Dedifferentiated amniotic fluid mesenchymal stem cell (primary cell): ENCODE results near the gene ARL6IP1.
A peak's percentile ranks its signal among the peaks of the same experiment; 100 is the strongest.

Experiments used
- DNase-seq: peaks from one replicate; pipeline ENCODE4 v3.0.0-alpha.2; 2016; ENCODE audit errors: extremely low spot score

Gene ARL6IP1

DNA sequence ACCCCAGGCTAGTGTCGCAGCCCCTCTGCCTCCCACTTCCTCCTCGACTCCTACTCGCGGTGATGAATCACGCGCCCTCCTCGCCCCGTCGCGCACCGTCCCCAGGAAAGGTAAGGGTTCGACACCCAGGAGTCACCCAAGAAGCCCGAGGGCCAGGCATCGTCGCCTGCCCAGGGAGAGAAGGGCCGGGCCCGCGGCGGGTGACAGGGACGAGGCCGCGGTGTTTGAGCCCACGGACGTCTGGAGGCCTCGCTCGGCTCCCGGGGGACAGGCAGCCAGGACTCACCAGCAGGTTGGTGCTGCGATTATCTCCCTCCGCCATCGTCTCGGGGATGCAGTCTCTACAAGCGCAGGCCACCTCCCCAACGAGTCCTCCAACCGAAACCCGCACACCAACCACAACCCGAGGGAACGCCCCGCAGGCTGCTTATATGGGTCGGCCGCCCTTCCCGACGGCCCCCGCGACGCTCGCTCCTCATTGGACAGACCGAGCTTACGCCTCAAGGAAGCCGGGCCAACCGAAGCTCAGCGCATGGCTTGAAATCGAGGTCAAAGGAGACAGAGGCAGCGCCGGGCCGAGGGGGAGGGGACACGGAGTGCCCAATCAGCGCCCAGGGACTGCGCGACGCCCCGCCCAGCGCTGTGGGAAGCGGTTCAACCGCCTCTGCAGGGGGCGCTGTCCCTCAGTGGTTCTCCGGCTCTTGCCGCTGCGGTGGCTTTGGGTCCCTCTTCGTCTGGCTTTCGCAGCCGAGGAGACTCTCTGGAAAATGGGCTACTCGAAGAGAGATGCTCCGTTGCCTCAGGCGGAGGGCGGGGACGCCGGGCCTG lies at the start of gene ARL6IP1:
Gene ARL6IP1 (minus strand): TSS at position 405 of the 828 bp plus-strand sequence. CDS start 83 bp downstream, at position 322.
- DNase-seq = peak; percentile 100

DNA sequence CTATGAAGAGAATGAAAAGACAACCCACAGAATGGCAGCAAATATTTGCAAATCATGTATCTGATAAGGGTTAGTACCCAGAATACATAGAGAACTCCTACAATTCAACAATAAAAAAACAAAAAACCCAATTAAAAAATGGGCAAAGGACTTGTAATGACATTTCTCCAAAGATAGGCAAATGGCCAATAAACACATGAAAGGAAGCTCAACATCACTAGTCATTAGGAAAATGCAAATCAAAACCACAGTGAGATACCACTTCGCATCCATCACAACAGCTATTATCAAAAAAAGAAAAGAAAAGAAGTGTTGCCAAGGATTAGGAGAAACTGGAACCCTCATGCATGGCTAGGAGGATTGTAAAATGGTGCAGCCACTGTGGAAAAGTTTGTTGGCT lies 45.1 kb upstream of the ARL6IP1 start:
- no peak for DNase-seq

DNA sequence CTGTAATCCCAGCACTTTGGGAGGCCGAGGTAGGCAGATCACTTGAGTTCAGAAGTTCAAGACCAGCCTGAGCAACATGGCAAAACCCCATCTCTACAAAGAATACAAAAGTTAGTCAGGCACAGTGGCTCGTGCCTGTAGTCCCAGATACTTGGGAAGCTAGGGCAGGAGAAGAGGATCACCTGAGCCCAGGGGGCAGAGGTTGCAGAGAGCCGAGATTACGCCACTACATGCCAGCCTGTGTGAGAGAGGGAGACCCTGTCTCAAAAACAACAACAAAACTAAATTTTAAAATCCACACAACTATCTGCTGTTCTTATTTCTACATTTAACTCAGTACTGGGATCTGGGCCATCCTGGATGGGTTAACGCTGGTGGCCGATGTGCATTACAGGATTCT lies 41.2 kb upstream of the ARL6IP1 start:
- no peak for DNase-seq

DNA sequence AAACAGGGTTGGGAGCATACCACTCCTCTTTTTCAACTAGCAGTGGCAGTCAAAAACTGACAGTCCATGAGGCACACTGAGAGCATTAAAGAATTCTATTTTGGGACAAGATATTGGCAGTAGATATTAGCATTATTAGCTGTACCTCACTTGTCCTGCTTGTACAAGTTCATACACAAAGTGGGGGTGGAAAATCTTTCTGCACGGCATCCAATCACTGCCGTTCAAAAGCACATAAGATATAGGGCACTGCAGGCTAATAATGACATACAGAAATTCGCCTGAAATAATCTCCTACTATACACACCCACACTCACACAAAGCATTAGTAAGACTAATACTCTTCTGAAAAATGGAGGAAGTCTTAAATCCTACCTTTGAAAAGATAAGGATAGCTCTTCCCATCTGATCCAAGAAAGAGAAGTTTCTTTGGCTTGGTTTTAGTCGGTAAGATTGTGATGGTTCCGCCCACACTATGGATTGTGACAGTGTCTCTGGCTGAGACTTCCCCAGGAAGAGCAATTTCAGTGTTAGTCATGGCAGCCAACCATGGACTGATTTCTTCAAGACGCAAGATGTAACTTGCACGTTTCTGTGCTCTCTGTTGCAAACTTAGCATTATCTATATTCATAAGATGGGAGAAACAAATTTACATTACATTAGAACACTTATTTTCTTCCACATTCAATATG lies 40.6 kb upstream of the ARL6IP1 start:
- no peak for DNase-seq

DNA sequence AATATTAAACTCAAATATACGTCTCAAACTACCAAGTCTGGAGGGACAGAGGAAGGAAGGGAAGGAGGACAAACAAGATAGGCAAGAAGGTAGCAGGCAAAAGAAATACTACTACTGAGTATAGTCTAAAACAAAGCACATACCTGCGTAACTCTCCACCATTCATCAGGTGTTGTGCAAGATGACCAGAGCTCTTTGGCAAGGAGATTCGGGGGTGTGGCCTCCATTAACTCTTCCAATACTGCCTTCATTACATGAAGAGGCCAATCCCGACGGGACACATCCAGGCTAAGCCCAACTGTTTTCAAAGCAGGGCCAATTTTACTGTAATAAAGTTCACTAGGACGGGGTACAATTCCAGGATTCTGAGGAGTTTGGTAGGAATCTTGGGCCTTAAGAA lies 38.2 kb upstream of the ARL6IP1 start:
- DNase-seq = no peak

DNA sequence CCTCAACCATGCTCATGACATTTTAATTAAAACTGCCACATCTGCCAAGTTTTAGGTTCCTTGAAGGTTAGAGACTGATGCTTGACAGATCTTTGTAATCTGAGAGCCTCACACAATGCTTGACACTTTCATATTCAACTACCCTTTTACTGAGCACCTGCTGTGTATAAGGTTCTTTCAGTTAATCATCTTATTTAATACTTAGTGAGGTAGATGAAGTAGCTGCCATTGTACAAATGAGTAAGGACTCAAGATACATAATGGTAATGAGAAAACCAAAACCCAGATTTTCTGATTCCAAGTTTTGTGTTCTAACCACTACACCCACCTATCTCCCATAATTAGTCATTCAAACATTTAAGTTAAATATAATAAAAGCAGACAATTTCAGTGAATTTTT lies 35.4 kb upstream of the ARL6IP1 start:
- DNase-seq = no peak

DNA sequence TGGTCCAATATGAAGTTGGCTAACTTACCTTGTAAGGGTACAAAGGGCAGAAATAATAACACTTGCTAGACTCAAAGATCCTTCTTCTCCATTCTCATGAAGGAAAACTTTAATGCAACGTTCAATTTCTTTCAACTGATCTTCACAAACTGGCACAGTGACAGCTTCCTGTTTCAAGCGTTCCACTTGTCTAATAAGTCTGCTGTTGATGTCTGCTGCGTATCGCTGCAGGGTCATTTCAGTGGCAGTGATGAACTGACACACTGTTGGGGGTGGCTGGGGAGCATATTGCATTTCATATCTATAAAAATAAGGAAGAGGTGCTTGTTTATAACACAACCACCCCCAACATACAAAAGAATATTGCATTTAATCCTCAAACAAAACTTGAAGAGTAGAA lies 33.5 kb upstream of the ARL6IP1 start:
- no peak for DNase-seq

DNA sequence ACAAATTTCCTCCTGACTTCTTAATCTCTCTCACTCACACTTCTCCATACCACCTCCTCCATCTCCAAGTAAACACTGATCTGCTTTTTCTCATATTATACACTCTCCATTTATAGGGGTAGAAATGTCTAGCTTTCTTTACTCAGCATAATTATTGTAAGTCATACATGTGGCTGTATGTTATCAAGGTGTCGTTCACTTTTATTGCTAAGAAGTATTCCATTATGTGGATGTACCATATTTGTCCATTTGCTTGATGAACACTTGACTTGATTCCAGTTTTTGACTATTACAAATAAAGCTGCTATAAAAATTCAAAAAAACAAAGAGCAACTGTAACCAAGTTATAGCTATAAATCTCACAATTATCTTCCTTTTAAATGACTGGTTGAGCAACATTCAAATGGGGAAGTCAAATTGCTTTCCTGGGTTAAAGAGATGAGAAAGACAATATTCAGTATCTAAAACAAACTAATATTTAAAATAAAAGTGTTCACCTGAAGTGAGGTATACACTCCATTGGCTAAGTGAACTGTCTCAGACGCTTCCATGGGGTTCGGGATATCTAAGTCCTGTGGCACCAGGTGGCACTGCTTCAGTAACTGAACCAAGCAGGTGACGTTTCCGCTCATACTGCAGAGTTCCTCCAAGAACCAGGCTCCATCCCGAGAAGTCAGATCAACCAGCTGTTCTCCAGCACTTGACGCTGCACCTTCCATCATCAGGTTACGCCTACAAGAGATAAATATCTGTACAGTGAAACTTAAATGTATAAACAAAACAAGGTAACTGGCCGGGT lies 32.6 kb upstream of the ARL6IP1 start:
- DNase-seq = no peak

DNA sequence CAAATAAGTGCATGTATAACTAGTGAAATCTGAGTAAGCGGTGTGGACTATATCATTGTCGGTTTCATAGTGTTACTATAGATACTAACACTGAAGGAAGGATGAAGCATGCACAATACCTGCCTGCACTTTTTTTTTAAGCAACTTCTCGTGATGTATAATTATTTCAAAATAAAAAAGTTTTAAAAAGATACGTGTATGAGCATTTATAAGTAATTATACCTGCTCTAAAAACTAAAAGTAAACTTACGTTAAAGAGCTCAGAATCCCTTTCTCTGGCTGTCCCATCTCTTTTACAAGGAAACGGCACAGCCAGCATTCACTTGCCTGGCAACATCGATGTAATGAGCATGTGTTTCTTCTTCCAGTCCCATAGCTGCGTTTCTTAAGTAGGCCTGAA lies 31.3 kb upstream of the ARL6IP1 start:
- DNase-seq = no peak

DNA sequence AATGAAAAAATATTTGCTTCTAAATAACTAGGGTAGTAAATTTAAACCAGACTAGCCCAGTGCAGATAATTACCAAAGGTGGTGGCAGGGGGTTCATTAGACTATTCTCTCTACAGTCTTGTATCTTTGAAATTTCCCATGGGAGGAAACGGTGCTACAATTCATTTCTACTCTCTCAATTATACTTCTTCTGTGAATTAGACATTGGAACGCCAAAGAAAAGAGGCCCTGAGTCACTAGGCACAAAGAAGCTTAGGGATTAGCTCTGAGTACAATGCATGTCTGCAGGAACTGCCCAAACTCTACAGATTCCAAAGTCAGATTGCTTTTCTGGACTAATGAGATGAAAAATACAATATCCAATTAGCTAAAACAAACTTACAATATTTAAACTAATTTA lies 30.7 kb upstream of the ARL6IP1 start:
- no peak for DNase-seq

DNA sequence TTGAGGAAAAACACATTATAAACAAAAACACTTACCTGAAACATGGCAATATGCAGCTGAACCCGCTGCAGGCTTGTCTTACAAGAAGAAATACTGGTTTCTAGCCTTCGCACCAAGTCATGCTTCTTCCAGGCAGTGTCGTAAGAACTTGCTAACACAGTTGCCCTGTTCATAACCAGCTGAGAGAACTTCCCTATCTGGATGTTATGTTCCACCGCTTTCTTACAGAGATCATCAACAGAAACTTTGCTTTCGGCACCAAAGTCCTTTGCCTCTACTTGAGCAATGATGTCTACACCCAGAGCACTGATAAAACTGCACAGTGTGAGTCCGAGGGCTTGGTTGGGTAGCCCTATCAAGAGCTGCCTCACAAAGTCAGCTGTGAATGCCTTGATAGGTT lies 27.9 kb upstream of the ARL6IP1 start:
- no peak for DNase-seq

DNA sequence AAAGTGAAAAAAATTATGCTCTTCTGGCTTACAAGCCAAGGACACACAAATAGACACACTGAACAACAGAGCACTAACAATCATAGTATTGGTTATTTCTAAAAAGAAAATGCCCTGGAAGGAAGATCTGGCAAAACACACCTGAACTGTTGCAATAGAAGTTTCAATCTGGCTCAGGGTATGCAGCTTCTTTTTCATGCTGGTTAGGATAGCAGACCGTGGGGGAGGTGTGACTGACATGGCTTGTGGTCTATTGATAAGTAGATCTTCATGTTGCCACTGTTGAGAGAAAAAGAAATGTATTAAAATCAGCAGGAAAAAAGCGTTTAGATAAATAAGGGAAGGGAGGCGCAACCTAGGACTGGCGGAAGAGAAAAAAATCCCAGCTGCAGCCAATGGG lies 26.5 kb upstream of the ARL6IP1 start:
- DNase-seq = no peak

DNA sequence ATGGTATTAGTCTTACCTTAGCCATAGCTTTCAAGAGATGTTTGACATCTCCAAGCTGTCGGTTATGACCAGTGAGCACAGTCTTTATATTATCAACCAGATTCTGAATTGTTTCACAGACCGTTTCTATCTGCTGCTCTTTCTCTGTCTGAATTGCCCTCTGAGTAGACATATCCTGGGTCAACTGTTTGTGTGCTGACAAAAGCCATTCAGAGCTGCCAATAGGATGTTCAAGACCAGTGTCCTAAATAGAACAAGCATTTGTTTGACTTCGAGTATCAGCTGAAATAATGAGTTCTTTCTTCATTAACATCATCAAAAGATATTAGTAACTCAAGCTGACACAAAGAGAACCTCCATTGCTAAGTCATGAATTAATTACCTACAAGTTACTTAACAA lies 14.9 kb upstream of the ARL6IP1 start:
- DNase-seq = no peak

DNA sequence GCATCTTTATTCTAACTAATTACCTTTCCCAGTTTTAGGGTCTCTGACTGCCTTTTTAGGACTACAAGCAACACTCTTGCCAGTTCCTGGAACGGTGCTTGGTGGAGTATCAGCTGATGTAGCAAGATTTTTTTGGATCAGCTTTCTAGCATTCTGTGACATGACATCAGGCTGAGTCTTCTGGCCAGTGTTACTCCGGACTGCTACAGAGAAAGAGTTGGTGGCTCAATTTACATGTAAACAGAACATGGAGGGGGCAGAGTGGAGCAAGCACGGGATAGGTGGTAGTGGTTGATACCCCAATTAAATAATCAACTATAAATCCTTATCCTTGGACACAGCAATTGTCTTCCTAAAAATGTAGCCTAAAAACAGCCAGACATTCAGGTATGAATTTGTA lies 10.6 kb upstream of the ARL6IP1 start:
- DNase-seq = no peak

DNA sequence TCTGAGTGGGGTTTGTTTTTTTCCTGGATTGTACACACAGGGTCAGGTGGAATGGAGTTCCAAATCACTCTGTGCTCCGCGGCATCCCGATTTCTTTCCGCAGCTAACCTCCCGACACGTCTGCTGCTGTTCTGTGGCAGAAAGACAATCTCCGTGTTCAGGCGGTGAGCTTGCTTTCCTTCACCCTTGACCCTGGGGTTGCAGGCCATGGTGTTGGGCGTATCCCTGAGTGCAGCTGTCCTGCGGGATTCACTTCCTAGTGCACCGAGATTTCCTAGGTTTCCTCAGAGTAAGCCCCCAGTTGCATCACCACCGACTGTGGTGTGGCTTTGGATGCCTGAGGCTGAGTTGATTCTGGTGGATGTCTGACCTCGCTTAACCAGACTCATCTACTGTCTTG lies 7.8 kb upstream of the ARL6IP1 start:
- DNase-seq = no peak

DNA sequence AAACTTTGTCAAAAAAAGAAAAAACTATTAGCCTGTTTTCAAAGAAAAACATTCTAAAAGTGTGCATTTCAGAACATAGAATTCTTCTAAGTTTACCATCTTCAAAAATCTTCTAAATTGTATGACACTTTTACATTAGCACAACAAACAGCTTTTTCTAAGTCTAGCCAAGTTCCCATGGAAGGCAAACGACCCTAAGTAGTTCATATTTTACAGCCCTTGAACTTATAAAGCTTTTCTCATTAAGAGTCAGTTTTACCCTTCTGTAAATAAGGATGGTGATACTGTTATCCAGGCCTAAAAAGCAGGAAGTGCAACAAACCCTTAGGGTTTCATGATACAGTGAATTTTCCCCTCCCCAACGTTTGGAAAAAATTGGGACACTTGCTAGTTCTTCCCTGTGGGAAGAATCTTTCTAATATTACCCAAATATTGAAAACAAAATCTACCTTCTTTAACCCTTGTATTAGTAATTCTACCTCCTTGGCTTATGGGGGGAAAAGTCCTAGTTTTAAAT lies 4.0 kb upstream of the ARL6IP1 start:
- DNase-seq = no peak

DNA sequence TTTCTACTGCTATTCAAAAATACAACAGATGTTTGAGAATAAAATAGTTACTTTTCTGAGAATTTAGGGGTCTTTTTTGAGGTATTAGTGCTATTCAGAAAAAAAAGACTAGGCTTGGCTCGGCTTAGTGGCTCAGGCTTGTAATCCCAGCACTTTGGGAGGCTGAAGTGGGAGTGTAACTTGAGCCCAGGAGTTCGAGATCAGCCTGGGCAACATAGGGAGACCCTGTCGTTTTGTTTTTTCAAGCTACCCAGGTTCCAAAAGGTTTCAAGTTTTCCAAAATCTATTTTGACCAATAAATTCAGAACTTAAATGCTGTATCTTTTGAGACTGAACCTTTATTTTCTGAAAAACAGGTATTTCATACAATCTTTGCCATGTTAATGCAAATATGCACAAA lies 3.2 kb upstream of the ARL6IP1 start:
- DNase-seq = peak; percentile 6

DNA sequence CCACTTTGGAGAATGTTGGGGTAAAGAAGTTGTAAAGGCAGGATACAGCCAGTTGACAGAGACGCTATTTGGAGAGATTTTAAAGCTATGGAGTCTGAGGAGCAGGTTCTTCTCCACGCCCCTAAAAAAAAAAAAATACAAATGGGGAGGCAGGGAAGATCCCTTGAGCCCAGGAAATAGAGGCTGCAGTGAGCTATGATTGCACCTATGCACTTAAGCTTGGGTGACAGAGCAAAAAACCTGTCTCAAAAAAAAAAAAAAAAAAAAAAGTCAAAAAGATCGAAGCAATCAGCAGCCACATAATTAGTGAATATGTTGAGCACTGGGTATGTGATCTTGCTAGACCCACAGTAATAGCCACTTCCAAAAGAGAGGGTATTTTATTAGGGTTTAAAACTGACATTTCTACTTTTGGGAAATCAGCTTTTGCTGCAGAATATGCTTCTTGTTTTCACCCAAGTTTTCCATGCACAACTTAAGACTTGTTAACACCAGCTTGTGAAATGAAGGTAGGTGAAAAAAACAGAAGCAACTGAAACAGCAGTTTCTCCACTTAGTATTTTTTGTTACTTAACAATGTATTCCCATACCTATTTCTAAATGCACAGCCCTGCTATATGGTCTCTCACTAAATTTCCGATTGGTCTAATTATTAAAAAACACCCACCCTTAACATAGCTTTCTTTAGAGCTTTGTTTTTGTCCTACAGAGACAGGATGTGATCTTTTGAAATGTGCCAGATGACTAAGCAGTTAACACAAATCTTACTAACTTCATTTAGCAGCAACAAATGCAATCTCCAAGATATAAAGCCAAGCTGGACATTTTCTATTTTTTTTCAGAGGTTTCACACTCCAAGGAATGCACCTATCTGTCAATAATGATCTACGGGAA lies 2.5 kb upstream of the ARL6IP1 start:
- DNase-seq = peak; percentile 10

DNA sequence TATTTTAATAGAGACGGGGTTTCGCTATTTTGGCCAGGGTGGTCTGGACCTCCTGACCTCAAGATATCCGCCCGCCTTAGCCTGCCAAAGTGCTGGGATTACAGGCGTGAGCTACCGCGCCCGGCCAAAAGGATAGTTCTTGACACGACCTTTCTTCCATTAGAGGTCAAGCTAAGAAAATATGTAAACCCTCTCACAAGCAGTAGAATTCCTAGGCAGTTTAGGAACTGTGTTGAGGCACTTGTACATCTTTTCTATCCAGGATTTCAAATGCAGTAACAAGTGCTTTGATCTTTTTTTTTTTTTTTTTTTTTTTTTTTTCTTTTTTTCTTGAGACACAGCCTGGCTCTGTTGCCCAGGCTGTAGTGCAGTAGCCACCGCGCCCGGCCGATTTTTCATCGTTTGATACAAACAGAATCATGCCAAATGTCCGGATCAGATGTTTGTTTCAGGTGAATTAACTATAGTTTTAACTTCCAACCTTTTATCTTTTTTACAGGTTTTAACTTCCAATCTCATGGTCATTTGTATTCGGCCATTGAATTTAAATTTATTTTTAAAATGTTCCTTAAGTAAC lies 1.5 kb upstream of the ARL6IP1 start:
- no peak for DNase-seq

DNA sequence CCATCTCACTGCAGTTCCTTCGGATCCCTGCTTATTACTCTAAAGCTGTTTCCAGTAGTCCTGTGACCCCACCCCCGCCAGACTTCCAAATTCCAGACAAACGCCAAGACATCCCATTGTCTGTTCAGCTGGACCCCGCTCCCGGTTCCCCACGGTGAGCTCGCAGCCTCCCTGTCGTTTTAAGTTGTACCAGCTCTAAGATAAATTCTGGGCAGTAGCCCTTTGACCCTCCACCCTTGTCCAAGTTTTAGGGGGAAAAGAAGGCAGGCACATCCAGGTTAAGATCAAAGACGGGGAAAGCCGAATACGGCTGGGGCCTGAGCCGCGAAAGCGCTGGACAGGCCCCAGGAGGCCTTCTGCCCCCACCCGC lies 589 bp downstream of the ARL6IP1 start:
- no peak for DNase-seq

DNA sequence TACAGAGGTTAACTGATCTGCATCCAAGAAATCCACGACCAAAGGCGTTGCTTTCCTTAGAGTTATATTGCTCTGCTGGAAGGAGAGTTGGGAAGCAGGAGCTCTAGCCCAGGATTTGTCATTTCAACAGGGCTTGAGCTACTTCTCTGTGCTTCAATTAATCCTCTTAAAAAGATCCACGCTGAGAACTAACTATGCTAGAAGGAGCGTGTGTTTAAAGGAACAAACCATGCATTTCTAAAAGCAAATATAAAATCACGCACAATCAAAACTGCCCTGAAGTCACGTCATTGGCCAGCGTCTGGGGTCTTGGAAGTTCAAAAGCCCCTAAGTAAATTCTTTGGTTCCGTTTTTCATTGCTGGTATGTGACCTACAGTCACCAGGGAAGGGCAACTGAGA lies 1.1 kb downstream of the ARL6IP1 start:
- DNase-seq = no peak
